GM20000 (cell line): Measurements from ENCODE around the gene COPS7B.

ENCODE experiments used
- DNase-seq: peaks from one replicate; pipeline ENCODE4 v3.0.0; 2012; ENCODE audit warnings: low spot score
- TF ChIP-seq, protein P1 (sequence below): IDR thresholded peaks from 2 replicates; pipeline ENCODE4 v1.5.1; 2012; ENCODE audit warnings: mild to moderate bottlenecking, control low read depth; ENCODE audit errors: extremely low read depth, missing control alignments

Gene COPS7B

DNA sequence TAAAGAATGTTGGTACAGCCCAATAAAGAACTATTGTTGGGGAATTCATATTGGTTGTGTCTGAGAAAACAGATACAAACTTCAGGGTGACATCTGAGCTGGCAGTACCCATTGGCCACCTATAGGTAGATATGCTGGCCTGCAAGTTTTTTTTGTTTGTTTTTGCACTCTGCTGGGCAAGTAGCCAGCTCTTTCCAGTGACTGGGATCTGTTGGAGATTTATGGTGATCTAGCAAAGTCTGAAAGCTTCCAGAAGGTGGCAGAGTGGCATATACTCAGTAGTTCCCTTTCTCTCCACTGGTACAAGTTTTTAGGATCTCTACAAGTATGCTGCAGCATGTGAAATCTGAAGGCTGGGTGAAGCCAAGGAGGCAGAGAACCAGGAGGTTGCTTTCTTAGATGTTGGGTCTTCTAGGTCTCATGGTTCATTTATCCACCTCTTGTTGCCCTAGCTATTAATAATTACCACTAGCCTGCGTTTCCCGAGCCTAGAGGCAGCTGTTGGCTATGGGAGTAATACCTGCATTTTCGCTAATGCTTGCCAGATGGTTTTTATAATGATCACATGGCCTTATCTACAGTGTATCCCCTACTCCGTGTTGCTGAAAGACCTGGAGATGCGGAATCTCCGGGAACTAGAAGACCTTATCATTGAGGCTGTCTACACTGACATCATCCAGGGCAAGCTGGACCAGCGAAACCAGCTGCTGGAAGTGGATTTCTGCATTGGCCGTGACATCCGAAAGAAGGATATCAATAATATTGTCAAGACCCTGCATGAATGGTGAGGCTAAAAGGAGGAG, 9.5 kb downstream of the COPS7B start:
- DNase-seq = no peak
- TF ChIP-seq, protein P1, sequence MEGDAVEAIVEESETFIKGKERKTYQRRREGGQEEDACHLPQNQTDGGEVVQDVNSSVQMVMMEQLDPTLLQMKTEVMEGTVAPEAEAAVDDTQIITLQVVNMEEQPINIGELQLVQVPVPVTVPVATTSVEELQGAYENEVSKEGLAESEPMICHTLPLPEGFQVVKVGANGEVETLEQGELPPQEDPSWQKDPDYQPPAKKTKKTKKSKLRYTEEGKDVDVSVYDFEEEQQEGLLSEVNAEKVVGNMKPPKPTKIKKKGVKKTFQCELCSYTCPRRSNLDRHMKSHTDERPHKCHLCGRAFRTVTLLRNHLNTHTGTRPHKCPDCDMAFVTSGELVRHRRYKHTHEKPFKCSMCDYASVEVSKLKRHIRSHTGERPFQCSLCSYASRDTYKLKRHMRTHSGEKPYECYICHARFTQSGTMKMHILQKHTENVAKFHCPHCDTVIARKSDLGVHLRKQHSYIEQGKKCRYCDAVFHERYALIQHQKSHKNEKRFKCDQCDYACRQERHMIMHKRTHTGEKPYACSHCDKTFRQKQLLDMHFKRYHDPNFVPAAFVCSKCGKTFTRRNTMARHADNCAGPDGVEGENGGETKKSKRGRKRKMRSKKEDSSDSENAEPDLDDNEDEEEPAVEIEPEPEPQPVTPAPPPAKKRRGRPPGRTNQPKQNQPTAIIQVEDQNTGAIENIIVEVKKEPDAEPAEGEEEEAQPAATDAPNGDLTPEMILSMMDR = no peak

DNA sequence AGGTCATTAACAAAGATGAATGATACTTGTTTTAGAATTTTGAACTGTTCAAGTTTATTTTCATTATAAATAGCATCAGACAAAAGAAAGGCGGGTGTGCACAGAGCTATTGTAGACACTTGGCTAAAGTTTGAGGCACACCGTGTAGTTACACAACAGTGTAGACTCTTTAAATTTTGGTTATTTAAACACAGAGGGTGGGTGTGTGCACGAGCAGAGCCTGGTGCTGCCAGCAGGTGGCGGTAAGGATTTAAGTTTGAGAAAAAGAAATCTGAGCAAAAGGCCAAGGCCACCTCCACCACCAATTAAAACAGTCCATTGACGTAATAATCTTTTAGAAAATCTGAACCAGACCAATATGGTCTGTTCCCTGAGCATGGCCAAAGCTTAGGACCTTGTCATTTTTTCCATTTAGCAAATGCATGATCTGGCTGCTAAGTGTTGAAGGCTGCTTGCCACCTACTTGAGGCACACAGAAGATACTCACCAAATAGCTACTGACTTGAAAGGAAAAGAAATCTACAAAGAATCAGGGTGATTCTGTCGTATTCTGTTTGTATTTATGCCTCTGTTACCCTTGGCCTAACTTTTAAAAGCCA, 14.3 kb downstream of the COPS7B start:
- peak; percentile 40 for DNase-seq
- TF ChIP-seq, protein P1 = peak; percentile 59

DNA sequence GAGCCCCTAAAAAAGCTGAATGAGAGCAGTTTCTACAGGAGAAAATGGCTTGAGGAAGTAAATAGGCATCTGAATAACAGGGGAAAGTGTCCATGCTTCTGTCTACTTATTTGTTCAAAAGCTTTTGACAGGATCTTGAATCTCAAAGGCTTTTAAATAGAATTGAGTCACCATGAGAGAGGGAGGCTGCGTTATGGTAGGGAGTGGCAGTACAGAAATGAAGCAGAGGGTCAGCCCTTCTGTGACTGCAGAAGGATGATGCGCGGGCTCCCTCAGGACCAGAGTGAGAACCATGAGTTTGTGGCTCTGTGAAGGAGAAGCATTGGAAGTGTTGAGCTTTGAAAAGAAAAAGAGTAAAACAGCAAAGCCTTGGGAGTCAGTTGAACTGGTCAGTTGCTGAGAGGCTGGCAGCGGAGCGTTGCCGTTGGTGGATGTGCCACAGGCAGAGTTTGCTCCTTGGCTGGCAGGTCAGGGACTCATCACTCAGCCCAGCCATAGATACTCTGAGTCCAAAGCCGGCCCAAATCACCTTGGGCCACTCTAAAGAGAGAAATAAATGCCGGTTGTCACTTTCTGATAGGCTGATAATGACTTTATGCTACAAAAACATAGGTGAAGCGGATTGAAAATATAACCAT, 17.4 kb downstream of the COPS7B start:
- no peak for DNase-seq
- TF ChIP-seq, protein P1 = no peak

- DNase-seq = no peak
- TF ChIP-seq, protein P1 = no peak
Measured at GRCh38 chr2:231807020-231807419, 20.8 kb downstream of the COPS7B start.

DNA sequence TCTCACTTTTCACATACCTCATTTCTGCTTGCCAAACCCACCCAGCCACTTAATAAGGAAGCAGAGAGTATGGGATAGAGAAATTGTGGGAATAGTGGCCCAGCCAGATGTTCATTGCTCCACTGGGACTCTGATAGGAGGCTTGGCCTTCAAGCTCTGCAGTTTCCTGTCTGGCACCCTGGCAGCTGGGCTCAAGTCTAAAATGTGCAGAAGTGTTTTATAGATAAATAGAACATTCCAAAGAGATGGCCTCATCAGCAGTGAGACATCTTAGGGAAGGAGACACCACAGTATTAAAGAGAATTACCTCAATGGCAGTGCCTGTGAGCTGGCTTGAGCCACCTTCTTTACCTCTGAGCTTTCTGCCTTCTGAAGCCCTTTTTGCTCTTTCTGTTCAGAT, 24.7 kb downstream of the COPS7B start:
- DNase-seq = no peak
- TF ChIP-seq, protein P1 = no peak

GRCh38 chr2:231816327-231817026, 30.2 kb downstream of the COPS7B start:
- DNase-seq = no peak
- TF ChIP-seq, protein P1 = no peak

GRCh38 chr2:231819447-231820042, 33.3 kb downstream of the COPS7B start:
- no peak for DNase-seq
- TF ChIP-seq, protein P1 = no peak
